Measurements from ENCODE around the gene OR6C68.

GRCh38 chr12:55492078-55492477 lies at the start of gene OR6C68:
- TF ChIP-seq CTCF (IDR thresholded peaks at IDR 0.05 in 2 of 3, conservative IDR thresholded peaks at IDR 0.05 in 1 of 3; ENCODE audit: borderline replicate concordance in 1 of 3, insufficient read depth in 1 of 3, low read depth in 2 of 3, low read length in 2 of 3) (no peak), REST (IDR thresholded peaks at IDR 0.05; ENCODE audit: low read depth) (no peak), EGR1 (IDR thresholded peaks at IDR 0.05; ENCODE audit: low read depth) (no peak), SIN3A (IDR thresholded peaks at IDR 0.05; ENCODE audit: low read depth) (no peak), POLR2A (IDR thresholded peaks at IDR 0.05; ENCODE audit: borderline replicate concordance, extremely low read depth, insufficient read depth, insufficient read length) (no peak), ZFX (IDR thresholded peaks at IDR 0.05) (no peak), POLR2AphosphoS5 (IDR thresholded peaks at IDR 0.05; ENCODE audit: low read depth, low read length) (no peak), EZH2 (IDR thresholded peaks at IDR 0.05) (no peak), CBX3 (IDR thresholded peaks at IDR 0.05; ENCODE audit: low read depth) (no peak), RAD21 (IDR thresholded peaks at IDR 0.05; ENCODE audit: low read depth) (no peak)
